Lower leg skin (tissue), 4 donors: ENCODE measurements around the gene KRTDAP. TPM values are rescaled to one million over a fixed set of nuclear protein-coding genes. Genes with fewer than 3 reads are reported as not detected.
"Not testable (repeated sequence)": the region's sequence is repeated elsewhere in the genome, so short reads cannot be mapped to it uniquely, and the experiment has no call there.

Experiments used
- DNase-seq, 2 donors: peaks; one replicate each; pipeline ENCODE4 v3.0.0-alpha.2; 2019; ENCODE audit warnings: low spot score in 2 of 2
- H3K4me3 ChIP-seq: fragments of 200-600 bp; sonication (generic); 2 replicates; pipeline ENCODE4 v1.5.1; 2017; ENCODE audit warnings: mild to moderate bottlenecking, low read depth; ENCODE audit not compliant: poor library complexity, severe bottlenecking
- CTCF ChIP-seq, 3 donors: fragments of 450-650 bp; IDR thresholded peaks; one replicate each; pipeline ENCODE4 v1.5.1; 2016; ENCODE audit warnings: antibody characterized with exemption in 3 of 3, mild to moderate bottlenecking in 3 of 3, moderate library complexity in 2 of 3
- POLR2A ChIP-seq, 2 donors: fragments of 450-650 bp; IDR thresholded peaks; one replicate each; pipeline ENCODE4 v1.6.1; 2016 to 2017; ENCODE audit warnings: antibody characterized with exemption in 2 of 2, mild to moderate bottlenecking in 1 of 2, moderate library complexity in 1 of 2
- WGBS, 2 donors: methylation state at CpG; one replicate each; pipeline ENCODE4 v1.1.5; 2018; 5-methylcytosine and 5-hydroxymethylcytosine counted together
- intact Hi-C: fragments of 100-400 bp; cut with DNase I; formaldehyde crosslinking; loops from one replicate; pipeline ENCODE4 v1.15.0; 2023; ENCODE audit warnings: low total_unique reads
- total RNA-seq, 4 donors: library from RNA; depleted of rRNA; stranded (reverse); fragments of >200 nt; gene quantifications; one replicate each; pipeline ENCODE4 v1.1.0, GENCODE V29; 2016

Gene KRTDAP
- total RNA-seq, 4 donors from 2014 or later, result 10,097 to 21,423 (median 15,501) TPM

- no peak overlapping the region for H3K4me3 ChIP-seq
- TF ChIP-seq POLR2A (IDR thresholded peaks at IDR 0.05), result no peak
- TF ChIP-seq CTCF (IDR thresholded peaks at IDR 0.05), result no peak
- intact Hi-C loops, result loop anchor here (5.0 kb wide), 1 partner anchor 114 kb away; no protein-coding TSS in a partner anchor
- DNase-seq, result no peak
- WGBS, 2 donors, result 90 to 100% methylated on average over 1 of the region's 1 CpG
Observed at GRCh38 chr19:35466259-35466658, 24.0 kb downstream of the KRTDAP start.

DNA sequence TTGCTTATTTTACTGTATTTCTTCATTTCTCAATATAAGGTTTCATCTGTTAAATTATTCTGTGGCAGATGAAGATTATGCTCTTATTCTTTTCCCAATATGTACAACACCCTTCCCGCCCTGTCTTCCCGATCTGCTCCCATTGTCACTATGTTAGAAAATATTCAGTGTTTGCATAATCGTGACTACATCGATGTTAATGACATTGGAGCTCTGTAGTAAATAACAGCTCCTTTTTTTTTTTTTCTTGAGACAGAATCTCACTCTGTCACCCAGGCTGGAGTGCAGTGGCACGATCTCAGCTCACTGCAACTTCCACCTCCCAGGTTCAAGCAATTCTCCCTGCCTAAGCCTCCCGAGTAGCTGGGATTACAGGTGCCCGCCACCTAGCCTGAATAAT, 27.3 kb downstream of the KRTDAP start:
- intact Hi-C loops, DNase-seq, H3K4me3 ChIP-seq: not testable (repeated sequence)
- 67 to 73% methylated on average over 7 of the region's 7 CpGs for WGBS, 2 donors

- 28 to 29% methylated on average over 6 of the region's 6 CpGs for WGBS, 2 donors
- intact Hi-C loops, result no loop called here
- no peak for DNase-seq
Observed at GRCh38 chr19:35462476-35462953, 27.7 kb downstream of the KRTDAP start.

DNA sequence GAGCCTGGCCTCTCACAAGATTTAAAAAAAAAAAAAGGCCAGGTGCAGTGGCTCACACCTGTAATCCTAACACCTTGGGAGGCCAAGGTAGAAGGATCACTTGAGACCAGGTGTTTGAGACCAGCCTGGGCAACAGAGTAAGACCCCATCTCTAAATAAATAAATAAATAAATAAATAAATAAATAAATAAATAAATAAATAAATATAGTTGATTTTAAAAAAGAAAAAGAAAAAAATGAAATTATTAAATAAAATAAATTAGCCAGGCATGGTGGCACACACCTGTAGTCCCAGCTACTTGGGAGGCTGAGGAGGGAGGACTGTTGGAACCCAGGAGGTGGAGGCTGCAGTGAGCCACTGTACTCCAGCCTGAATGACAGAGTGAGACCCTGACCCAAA, 28.5 kb downstream of the KRTDAP start:
- H3K4me3 ChIP-seq, DNase-seq, intact Hi-C loops: not testable (repeated sequence)

More at GRCh38 chr19:35462476-35462953, 27.7 kb downstream of the KRTDAP start:
- no peak overlapping the region for H3K4me3 ChIP-seq
- TF ChIP-seq POLR2A (IDR thresholded peaks at IDR 0.05) (no peak), CTCF (IDR thresholded peaks at IDR 0.05) (no peak)

- intact Hi-C loops, result no loop called here
- WGBS, 2 donors, result 82% methylated on average over 9 of the region's 9 CpGs
- no peak for DNase-seq
- no peak for TF ChIP-seq POLR2A (IDR thresholded peaks at IDR 0.05)
- no peak for TF ChIP-seq CTCF (IDR thresholded peaks at IDR 0.05)
- H3K4me3 ChIP-seq, result no peak overlapping the region
Observed at GRCh38 chr19:35461060-35461459, 29.2 kb downstream of the KRTDAP start.

DNA sequence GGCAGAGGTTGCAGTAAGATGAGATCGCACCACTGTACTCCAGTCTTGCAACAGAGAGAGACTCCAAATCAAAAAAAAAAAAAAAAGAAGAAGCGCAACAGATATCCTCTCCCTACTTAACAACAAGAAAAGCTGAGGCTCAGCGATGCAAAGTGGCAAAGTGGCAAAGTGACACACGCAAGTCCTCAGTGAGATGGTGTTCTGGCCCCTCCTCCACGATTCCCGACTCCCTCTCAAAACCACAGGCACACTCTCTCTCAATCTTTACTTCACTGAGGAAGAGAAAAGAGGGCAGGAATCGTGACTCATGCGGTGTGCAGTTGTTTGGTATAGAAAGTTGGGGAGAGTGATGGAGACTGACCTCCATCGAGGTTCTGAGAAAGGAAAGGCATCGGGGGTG, 29.7 kb downstream of the KRTDAP start:
- DNase-seq, result no peak
- intact Hi-C loops, result no loop called here
- 83 to 90% methylated on average over 10 of the region's 10 CpGs for WGBS, 2 donors

More for the DNA sequence above, 29.7 kb downstream of the KRTDAP start:
- no peak for TF ChIP-seq CTCF (IDR thresholded peaks at IDR 0.05)
- TF ChIP-seq POLR2A (IDR thresholded peaks at IDR 0.05), result no peak
- no peak overlapping the region for H3K4me3 ChIP-seq
